SK-N-MC (cell line): ENCODE data around the gene PTPRN2.

Experiments used
- EZH2 ChIP-seq: fragments of 200-600 bp; sonication (generic); IDR thresholded peaks from one replicate; pipeline ENCODE4 v1.6.1; 2017; ENCODE audit warnings: antibody characterized with exemption
- FOXP2 ChIP-seq: optimal IDR thresholded peaks from 2 replicates; pipeline ENCODE3; 2011; ENCODE audit warnings: mild to moderate bottlenecking, moderate library complexity; ENCODE audit not compliant: insufficient read depth; ENCODE audit errors: extremely low read length, control extremely low read depth
- POLR2AphosphoS5 ChIP-seq: IDR thresholded peaks from 2 replicates; pipeline ENCODE4 v1.6.1; 2012; ENCODE audit warnings: mild to moderate bottlenecking, low read depth, low read length, borderline replicate concordance

- no peak for TF ChIP-seq POLR2AphosphoS5
- TF ChIP-seq EZH2: no peak
- TF ChIP-seq FOXP2: no peak
Measured at GRCh38 chr7:158358926-158359645, 228.5 kb downstream of the PTPRN2 start.
